ENCODE results near the gene ZNF473.

The ZNF473 gene

DNA sequence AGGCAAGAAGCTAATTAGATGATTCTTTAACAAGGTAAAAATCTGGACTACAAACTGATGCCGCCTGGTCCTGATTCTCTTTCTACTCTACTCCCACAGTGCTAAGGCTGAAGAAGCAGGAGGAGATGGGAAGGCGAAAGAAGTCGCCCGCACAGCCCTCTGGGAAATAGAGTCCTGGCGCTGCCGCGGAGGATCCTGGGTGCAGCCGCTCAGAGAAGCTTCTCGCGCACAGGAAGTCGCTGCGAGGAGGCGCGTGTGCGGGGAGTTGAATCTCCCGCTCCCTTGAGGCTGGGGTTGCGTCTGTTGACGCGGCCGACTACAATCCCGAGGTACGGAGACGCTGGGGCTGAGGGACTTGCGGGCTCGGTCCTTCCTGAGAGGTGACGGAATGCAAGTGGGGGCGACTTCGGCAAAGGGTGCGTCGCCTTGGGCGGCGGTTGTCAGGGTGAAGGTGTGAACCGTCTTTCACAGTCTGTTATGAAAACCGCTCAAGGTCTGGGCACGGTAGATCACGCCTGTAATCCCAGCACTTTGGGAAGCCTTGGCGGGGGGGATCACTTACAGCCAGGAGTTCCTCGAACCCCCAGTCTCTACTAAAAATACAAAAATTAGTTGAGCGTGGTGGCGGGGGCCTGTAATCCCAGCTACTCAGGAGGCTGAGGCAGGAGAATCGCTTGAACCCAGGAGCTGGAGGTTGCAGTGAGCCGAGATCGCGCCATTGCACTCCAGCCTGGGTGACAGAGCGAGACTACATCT lies at the start of gene ZNF473:
ZNF473 (plus strand) TSS at position 212 of the 756 bp plus-strand sequence. CDS start 5,078 bp downstream, outside the sequence.
- peak; percentile 87 to 96 for DNase-seq

DNA sequence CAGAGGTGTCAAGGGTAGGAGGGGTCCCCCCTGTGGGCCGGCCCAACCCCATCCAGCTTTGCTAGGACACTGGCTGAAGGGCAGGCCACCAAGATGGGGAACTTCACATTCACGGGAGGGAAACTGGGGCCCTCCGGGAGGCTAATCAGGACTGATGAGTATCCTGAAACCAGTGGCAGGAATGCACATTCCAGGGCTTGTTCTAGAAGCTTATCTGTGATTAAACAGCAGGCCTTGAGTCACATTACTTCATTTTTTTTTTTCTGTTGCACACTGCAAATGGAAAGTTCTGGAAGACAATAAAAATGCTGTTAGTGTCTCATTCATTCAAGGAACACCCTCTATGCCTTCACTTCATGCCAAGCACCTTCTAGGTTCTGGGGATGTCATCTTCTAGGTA lies 49.3 kb upstream of the ZNF473 start:
- DNase-seq = no peak

DNA sequence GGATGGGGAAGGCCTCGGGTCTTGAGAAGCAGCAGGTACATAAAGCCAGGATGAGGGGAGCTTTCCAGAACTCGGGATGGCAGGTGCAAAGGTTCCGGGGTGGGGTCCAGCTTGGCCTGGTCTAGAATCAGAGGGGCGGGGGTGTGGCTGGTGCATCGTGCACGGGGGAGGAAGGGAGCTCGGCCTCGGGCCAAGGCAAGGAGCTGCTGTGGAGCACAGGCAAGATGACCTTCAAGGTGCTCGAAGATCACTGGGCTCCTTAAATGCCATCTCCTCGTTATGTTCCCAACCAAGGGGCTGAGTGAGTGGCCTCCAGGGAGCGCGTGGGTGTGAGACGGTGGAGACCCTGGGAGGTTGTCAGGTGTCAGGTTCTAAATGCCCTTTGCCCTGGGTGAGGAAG lies 48.7 kb upstream of the ZNF473 start:
- no peak for DNase-seq

DNA sequence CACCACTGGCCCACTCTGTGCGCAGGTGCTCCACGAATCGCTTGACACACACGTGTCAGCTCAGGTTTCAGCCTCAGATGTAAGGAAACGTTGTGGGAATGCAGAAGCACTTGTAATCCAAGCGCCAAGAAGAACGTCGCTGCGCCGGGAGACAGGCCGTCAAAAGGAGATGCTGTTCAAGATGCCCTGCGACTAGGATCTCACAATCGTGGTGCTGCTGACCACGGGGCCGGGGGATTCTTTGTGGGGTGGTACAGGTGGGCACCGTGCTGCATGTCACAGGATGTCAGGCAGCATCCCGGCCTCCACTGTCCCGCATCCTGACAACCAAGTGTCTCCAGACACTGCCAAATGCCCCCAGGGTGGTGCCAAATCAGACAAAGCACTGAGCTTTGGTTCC lies 47.9 kb upstream of the ZNF473 start:
- no peak for DNase-seq

DNA sequence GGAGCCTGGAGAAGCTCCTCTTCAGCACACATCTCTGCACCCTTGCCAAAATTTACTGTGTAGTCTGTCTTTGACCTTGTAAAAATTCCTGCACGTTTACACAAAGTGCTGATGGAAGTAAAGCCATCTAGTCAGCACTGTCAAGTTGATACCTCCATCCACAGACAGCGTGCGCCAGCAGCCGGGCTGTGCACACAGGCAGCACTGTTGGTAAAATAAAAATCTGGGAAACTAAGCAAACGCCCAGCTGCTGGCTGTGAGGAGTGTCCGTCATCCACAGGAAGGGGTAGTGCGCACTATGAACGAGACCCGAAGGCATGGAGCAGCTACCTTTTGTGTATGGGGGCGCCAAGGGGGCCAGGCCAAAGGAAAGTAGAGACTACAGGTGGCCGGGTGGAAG lies 47.5 kb upstream of the ZNF473 start:
- DNase-seq = no peak

DNA sequence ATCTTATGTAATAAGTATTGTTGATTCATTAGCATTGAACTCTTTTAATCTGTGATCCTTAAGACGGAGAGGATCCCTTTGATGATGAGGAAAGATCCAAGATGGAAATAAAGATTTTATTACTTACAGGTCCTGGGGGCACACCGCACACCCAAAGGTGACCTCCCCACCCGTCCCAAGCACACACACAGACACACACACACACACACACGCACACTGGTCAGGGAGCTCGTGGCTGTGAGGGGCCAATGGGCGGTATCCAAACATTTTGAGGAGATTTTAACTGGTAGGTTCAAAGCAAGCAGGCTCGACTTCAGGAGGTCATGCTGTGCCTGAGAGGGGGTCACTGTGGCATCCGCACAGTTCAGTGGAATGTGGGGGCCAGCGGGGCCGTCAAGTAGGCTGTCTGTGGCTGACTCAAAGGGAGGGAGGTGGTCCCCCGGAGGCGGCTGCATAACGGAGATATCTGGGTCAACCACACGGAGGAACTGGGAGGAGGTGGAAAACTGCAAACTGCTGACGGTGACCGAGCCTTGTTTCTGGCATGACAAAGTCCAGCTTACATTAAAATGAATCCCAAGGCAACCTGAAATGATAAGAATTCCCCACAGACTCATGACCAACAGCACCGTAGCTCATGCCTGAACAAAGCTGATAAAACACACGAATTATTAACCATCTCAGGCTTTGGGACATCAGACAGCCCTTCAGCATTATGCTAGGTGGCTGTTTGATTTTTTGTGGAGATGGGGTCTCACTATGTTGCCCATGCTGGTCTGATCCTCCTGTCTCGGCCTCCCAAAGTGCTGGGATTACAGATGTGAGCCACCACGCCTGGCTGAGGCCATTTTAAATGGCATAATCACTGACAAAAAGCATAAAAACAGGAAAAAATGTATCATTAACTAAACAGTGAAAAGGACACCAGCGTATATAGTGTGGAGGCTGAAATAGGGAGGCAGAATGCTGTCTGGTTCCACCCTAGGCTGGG lies 43.9 kb upstream of the ZNF473 start:
- DNase-seq = no peak

DNA sequence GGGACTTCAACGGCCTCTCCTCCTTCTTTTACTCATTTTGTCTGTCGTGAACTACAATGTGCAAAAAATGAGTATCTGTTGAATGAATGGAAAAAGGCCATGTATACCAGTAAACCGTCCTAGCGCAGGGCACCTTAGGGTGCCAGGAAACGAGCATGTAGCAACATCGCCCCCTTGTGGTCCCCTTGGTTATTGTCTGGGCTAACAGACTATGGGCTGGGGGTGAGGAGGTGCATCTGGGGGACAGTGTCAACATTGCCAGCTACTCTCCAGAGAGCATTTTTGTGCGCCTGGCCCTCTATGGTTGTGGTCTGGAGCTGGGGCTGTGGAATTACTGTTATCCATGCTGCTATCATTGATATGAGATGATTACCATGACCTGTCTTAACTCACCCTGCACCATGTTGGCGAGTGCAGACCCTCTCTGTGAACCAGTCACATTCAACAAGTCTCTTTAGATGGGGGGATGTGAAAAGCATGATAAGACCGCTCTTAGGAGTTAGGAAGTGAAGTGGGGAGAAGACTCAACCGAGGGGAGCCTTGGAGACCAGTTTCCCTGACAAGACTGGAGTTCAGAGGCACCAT lies 42.1 kb upstream of the ZNF473 start:
- peak in 1 of 2 experiments; percentile 24 for DNase-seq

DNA sequence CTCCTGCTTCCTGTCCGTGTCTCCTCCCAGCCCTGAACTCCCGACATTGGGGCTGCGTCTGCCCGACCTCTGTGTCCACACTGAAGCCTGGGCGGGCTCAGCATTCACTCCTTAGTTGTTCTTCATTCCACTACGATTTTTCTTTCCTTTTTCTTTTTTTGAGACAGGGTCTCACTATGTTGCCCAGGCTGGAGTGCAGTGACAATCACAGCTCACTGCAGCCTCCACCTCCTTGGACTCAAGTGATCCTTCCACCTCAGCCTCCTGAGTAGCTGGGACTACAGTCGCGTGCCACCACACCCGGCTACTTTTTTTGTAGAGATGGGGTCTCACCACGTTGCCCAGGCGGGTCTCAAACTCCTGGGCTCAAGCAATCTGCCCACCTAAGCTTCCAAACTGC lies 41.3 kb upstream of the ZNF473 start:
- DNase-seq = no peak

DNA sequence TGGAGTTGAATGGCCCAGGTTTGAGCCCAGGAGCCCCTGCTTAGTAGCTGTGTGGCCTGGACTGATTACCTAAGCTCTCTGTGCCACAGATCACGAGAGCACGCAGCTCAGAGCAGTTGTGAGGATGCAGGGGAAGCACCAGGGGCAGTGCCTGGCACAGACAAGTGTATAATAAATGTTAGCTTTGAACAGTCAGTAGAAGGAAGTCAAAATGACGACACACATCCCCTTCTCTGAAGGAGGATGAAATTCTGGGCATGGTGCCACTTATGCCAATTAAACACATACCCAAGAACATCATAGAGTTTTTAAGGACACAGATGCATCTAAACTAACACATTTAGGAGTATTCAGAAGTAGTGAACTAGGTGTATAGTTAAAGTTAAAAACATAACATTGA lies 39.9 kb upstream of the ZNF473 start:
- no peak for DNase-seq

DNA sequence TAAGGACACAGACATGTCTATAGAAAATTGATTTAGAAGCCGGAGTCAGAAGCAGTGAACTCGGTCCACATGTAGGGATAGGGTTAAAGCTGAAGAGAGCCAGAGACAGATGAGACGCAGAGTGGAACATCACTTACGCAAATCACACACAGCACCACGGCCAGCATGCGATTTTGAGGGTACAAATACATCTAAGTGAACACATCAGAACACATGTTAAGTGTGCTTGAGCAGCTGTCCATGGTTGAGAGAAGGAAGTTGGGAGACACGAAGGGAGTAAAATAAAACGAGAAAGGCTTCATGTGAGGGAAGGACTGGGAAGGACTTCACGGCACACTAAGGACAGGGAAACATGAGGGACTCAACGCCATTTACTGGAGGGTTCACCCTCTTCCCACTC lies 39.5 kb upstream of the ZNF473 start:
- no peak for DNase-seq

DNA sequence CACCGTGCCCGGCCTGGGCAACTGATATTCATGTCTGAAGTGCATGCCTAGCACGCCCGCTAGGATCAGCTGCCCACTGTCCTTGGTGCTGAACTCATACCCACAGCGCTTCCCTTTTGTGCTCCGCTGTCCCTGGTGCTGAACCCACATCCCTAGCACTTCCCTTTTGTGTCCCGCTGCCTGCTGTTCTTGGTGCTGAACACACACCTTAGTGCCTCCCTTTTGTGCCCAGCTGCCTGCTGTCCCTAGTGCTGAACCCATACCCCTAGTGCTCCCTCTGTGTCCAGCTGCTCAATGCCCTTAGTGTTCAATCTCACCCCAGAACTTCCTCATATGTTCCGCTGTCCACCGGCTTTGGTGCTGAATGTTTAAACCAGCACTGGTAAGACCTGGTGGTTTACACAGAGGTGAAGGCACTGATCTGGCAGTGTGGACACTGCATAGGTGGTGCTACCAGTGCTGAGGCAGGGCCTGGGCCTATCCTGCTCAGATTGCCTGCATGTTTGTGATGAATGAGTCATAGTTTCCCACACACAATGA lies 38.6 kb upstream of the ZNF473 start:
- peak in 1 of 2 experiments; percentile 45 for DNase-seq

DNA sequence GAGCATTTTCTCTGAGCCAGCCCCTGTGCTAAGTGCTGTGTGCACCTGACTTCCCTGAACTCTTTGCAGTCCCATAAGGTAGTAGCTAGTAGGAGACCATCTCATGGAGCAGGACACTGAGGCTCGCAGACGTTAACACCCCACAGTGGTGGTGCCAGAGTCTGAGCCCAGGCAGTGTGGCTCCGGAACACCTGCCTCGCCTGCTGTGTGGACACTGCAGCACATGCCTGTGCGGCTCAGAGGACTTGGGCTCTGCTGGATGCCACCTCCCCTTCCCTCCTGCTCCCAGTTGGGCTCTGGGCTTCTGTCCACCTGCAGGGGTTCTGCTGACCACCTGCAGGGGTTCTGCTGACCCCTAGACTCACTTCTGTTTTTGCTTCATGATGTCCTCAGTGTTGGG lies 37.8 kb upstream of the ZNF473 start:
- DNase-seq = no peak

DNA sequence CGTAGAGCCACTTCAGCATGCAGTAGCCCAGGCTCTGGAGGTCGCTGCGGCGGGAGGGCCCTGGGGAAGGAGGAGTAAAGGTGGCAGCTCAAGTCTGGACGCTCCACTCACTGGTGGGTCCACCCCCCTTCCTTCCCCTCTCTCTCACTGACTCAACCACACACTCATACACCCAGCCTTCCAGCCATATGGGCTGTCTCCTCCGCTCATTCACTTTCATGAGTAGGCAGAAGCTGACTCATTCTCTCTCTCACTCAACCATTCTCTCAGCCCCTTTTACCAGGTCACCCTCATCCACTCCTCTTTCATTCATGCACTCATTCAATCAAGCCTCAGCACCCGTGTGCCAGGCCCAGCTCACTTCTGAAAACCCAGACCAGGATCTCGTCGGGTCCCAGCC lies 37.4 kb upstream of the ZNF473 start:
- DNase-seq = no peak

DNA sequence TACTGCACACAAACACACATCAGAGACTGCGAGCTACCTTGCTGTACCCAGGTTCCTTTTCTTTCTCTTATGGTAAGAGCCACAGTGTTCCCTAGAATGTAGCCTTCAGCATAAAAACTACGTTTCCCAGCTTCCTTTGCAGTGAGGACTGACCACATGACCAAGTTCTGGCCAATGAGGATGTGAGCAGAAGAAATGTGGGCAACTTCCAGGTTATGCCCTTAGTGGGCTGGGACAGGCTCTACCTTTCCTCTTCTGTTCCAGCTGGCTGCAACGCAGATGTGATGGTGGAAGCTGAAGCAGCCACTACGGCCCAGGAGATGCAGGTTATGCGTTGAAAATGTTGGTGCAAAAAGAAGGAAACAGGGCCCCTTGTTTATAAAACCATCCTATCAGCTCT lies 28.1 kb upstream of the ZNF473 start:
- peak in 1 of 2 experiments; percentile 35 for DNase-seq

DNA sequence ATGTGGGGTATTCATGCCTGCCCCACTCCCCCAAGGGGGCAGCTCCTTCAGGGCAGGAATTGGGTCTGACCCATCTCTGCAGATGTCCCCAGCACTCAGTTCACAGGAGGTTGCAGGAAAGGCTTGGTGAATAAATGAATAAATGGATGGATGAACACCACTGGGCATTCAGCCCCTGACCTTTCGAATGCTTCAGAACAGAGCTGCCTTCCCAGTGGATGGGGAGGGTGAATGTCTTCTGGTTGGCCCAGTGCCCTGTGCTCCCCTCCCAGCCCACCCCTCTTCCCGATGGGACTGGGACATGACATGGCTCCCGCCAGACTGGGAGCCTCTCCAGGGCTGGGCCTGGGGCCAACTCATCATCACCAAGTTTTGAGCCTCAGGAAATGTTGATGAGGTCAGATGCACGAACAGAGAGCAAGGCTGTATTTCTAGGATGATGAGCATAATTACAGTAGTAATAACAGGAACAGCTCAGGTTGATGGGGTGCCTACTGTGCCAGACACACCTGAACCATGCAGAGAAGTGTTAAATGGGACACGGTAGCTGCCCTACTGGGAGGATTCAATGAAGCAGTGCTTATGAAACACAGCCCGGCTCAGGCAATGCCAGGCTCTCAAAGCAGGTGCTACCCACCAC lies 26.3 kb upstream of the ZNF473 start:
- no peak for DNase-seq

DNA sequence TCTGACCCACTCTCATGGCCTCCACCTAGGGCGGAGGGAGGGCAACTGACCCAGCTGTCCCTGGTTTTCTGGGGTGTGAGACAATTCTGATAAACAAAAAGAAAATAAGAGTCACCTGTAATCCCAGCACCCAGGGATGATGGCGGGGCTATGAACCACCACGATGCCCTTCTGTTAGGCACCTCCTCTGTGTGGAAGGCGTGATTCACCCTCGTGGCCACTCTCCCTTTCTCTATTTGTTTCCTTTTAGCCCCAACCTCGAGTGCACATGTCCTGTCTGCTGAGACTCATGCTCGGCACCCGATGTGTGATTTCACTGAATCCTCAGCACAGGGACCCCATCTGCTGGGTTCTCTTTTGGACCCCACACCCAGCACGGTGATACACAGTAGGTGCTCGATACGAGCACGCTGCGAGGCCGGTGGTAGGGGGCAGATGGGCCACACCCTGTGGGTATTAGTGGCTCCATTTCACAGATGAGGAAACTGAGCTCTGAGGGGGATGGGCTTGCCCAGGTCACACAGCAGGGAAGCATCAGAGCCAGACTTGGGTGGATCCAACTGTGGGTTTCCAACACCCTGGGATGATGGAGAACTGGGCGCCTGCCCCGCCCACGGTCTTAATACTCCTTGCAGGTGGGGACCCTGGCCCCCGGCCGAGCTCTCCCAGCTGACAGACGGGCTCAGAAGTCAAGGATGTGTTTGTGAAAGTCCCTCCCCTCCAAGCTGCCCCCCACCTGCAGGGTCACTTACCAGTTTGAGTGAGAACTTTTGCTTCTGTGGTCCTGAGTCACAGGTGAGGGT lies 25.6 kb upstream of the ZNF473 start:
- no peak for DNase-seq

DNA sequence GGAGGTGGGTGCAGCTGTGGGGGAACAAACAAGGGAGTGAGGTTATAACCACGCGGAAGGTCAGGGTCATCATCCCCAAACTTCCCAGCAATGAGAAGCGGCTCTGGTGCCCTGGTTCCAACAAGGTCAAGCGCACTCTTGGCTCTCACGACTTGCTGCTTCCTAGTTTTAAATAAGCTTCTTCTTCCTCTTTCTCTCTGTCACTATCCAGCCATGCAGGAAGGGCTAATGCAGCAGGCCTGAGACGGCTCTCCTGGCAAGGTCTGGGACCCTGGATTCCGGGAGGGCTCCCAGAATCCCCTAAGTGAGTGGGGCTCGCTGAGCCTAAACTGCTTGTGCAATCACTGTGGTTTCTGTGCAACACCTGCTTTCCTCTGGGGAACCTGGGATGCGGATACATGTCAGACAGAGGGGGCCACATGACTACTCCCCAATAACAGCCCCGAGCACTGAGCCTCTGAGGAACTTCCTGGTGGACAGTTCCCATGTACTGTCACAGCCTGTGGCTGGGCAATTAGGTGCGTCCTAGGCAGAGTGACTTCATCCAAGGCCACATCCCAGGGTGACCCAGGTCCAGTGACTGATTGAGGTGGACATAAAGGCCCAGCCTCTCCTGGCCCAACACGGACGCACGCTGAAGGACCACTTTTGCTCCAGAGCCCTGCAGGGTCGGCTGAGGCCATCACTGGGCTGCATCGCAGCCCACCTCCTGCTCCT lies 24.8 kb upstream of the ZNF473 start:
- DNase-seq = no peak

DNA sequence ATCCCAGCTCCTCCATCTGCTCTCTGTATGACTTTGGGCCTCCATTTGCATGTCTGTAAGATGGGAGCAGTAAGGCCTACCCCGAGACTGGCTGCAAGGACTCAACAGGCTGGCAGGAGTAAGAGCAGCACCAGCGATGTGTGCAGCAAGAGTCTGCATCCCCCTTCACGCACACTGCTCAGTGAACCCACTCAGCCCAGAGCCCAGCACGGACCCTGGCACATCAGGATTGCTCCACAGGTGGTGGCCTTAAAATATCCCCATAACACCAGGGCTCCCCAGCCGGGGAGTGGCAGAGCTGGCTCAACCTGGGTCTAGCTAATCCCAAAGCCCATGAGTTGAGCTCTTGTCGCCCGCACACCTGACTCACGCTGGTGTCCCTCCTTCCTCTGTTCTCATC lies 24.0 kb upstream of the ZNF473 start:
- no peak for DNase-seq

DNA sequence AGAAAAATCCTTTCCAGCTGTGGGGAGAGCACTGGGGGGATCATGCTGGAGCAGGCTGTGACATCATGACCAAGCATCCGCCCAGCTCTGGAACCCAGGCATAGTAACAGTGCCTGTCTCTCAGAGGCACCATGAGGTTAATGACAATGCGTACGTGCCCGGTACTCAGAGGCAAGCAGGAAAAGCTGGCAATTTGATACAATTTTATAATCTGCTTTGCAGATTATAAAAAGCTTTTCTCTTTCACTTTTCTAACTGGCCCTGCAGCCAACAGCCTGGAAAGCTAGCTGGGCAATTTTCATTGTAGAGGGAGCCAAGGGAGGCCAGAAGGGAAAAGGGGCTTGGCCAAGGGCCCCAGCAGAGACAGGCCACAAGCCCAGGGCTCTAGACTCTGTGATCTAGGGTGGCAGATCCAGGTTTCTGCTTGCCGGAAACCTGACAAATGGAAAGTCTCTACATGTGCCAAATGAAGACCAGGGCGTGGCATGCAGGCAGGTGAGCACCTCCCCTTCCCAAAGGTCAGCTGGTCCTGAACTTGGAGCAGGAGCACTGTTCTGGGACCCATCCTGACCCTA lies 23.3 kb upstream of the ZNF473 start:
- no peak for DNase-seq

DNA sequence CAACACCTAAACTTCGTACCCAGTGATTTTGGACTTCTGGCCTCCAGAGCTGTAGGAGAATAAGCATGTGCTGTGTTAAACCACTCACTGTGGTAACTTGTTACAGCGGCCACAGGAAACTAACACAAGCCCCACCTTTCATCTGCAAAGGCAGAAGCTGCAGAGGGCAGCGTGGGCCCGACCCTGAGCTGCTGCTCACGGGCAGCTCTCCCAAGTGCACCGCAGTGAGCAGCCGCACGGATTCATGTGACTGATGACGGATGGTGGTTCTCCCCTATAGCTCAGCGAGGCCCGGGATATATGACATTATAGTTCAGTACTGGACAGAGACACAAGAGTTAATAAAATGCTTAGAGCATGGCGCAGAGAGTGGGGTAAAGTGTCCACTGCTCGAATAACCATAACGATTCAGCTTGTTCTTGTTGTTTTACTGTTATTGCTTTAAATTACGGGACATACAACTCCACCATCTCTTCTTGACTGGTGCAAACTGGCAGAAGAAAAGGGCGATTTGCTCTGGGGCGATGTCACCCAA lies 22.5 kb upstream of the ZNF473 start:
- DNase-seq = no peak

Measured in SW 1271 (cell line).